Neural crest cell (in vitro differentiated cells): ENCODE measurements around the gene LRRC8E. TPM values are rescaled to one million over a fixed set of nuclear protein-coding genes. Genes with fewer than 3 reads are reported as not detected.

ENCODE experiments used
- DNase-seq: peaks from one replicate; pipeline ENCODE4 v3.0.0; 2021; ENCODE audit warnings: low read depth, mixed read lengths, low spot score
- H3K27ac Mint-ChIP-seq: one replicate; pipeline ENCODE4 v1.8.0; 2021; ENCODE audit warnings: mild to moderate bottlenecking, mixed read lengths; ENCODE audit not compliant: unreplicated experiment
- H3K27me3 Mint-ChIP-seq: 2 replicates; pipeline ENCODE4 v1.8.0; 2021; ENCODE audit warnings: low read depth, mild to moderate bottlenecking, mixed read lengths
- H3K36me3 Mint-ChIP-seq: 2 replicates; pipeline ENCODE4 v1.8.0; 2021; ENCODE audit warnings: low read depth, mild to moderate bottlenecking, mixed read lengths
- H3K4me1 Mint-ChIP-seq: 2 replicates; pipeline ENCODE4 v1.8.0; 2021; ENCODE audit warnings: mixed read lengths
- H3K4me3 Mint-ChIP-seq: one replicate; pipeline ENCODE4 v1.8.0; 2021; ENCODE audit warnings: mild to moderate bottlenecking, mixed read lengths
- H3K9me3 Mint-ChIP-seq: 2 replicates; pipeline ENCODE4 v1.8.0; 2021; ENCODE audit warnings: mixed read lengths
- total RNA-seq: library from RNA; stranded (reverse); gene quantifications from 2 replicates; pipeline ENCODE4 v1.2.1, GENCODE V29; 2021
- TF ChIP-seq, protein P1 (sequence below): fragments of 200-600 bp; sonication (generic); conservative IDR thresholded peaks from 2 replicates; pipeline ENCODE4 v1.5.0; 2021; ENCODE audit warnings: antibody characterized with exemption, mild to moderate bottlenecking

LRRC8E gene
- total RNA-seq, 1 donor from 2014 or later = 0.51 TPM

DNA sequence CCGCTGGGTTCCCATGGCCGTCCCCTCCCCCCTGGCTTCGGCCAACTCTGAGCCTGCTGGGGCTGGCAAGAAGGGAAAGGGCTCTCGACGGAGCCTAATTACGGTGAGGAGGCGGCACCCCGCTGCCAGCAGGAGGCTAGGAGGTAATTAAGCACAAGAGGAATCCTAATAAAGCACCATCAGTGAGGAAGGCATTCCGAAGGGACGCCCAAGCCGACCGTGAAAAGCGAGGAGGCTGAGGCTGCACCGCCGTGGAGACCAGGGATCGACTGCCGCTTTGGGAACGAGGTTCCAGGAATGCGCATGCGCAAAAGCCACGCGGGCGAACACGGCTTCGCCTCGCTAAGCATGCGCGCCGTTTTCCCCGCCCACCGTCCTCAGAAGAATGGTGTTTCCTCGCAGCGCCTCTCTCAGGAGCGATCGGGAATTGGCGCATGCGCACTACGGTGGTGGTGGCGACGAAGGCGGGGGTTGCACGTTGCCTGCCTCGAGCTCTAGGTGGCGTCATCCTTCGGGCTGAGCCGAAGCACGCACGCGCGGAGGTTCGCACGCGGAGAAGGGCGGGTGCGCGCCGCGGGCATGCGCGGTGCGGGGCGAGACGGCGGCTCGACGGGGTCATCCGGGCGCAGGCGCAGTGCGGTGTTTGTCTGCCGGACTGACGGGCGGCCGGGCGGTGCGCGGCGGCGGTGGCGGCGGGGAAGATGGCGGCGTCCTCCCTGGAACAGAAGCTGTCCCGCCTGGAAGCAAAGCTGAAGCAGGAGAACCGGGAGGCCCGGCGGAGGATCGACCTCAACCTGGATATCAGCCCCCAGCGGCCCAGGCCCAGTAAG, 15.1 kb downstream of the LRRC8E start, which contains the start of gene MAP2K7:
Gene MAP2K7, plus strand, starts transcription at position 634 of the 830 bp plus-strand sequence. Its CDS starts 68 bp downstream, at position 702.
- peaks cover 2% of the 10 kb centered on the region for H3K36me3 Mint-ChIP-seq
- H3K9me3 Mint-ChIP-seq = no peaks in the 10 kb centered on the region
- peaks cover 25% of the 10 kb centered on the region for H3K4me1 Mint-ChIP-seq
- H3K27ac Mint-ChIP-seq = peak within 1 kb of the TSS; percentile 86
- H3K27me3 Mint-ChIP-seq = peaks cover 6% of the 10 kb centered on the region
- peak; percentile 100 for DNase-seq
- TF ChIP-seq, protein P1, sequence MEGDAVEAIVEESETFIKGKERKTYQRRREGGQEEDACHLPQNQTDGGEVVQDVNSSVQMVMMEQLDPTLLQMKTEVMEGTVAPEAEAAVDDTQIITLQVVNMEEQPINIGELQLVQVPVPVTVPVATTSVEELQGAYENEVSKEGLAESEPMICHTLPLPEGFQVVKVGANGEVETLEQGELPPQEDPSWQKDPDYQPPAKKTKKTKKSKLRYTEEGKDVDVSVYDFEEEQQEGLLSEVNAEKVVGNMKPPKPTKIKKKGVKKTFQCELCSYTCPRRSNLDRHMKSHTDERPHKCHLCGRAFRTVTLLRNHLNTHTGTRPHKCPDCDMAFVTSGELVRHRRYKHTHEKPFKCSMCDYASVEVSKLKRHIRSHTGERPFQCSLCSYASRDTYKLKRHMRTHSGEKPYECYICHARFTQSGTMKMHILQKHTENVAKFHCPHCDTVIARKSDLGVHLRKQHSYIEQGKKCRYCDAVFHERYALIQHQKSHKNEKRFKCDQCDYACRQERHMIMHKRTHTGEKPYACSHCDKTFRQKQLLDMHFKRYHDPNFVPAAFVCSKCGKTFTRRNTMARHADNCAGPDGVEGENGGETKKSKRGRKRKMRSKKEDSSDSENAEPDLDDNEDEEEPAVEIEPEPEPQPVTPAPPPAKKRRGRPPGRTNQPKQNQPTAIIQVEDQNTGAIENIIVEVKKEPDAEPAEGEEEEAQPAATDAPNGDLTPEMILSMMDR = peak; percentile 61
- H3K4me3 Mint-ChIP-seq = peak within 1 kb of the TSS; percentile 95

DNA sequence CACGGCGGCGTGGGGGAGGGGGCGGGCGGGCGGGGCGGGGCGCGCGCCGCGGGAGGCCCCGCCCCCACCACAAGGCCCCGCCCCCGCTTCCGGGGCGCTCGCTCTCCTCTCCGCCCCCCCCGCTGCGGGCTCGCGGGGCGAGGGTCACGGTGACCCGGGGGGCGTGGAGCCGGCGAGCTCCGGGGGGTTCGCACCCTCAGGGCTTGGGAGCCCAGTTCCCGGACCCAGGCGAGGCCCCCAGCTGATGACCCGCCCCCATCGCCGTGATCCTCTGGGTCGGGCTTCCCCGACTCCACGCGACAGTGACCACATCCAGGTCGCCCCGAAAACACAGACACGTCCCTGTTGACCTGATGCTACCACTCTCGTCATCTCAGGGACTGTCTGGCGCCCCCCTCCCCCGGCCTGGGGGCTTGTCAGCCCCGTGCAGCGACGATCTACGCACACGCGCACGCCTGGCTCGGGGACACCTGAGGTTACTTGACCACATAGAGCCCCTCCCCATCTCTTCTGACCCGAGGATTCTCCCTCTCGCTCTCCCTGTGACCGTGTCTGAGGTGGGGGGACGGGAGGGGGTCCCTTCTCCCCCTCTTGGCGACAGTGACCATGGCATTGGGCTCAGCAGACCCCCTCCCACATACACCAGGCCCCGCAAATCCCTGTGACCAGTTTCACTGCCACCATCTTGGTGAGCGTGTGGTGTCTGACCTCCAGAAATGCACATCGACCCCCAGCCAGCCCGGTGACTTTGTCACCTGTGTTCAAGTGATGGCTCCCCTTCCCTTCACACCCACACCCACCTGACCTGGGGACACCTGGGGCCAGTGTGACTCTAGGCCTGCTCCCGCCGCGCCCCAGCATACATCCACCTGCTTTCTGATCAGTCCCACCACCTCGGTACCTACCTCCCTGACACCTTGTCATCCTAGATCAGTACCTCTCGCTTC, 16.0 kb downstream of the LRRC8E start:
- Mint-ChIP-seq H3K27me3 (peaks cover 6% of the 10 kb centered on the region), H3K36me3 (peaks cover 2% of the 10 kb centered on the region), H3K4me1 (peaks cover 25% of the 10 kb centered on the region), H3K4me3 (peak overlapping the region; percentile 93), H3K9me3 (no peaks in the 10 kb centered on the region), H3K27ac (peak overlapping the region; percentile 78)
- TF ChIP-seq, protein P1 = no peak
- DNase-seq = no peak

DNA sequence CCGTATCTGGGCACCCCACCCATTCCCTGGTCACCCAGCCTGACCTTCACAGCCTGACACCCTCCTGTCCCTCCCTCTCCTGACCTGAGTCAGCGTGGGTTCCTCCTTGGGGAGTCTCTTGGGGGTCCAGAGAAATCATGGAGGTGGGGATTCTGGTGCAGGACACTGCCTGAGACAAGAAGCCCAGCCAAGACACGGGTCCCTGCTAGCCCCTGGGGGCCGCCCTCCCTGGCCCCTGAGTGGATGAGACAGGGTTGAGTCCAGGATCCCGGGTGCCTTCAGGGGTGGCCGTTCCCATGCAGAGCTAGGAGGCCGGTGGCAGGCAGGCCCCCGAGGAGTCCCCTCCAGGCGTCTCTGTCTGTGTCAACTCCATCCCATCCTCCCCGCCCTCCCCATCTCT, 17.0 kb downstream of the LRRC8E start:
- Mint-ChIP-seq H3K4me3 (peak overlapping the region; percentile 93), H3K27me3 (peaks cover 6% of the 10 kb centered on the region), H3K27ac (no peak overlapping the region), H3K9me3 (no peaks in the 10 kb centered on the region), H3K36me3 (peaks cover 2% of the 10 kb centered on the region), H3K4me1 (peaks cover 25% of the 10 kb centered on the region)
- no peak for DNase-seq
- TF ChIP-seq, protein P1 = no peak

DNA sequence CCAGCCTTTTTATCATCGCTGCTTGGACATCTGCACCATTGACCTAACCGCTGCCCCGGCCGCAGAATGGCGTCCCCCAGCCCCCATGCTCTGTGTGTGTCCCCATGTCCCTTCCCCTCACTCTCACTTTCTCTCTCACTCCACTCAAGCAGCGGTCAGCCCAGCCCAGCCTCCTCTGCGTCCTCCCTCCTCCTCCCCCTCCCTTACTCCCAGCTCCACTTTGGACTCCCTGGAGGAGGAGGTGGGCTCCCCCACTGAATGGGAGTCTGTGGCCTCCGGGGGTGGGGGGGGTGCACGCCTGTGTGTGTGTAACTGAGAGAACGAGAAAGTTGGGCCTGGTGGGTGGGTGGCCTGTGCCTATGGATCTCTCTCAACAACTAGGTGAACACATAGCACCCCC, 17.5 kb downstream of the LRRC8E start:
- peak overlapping the region; percentile 93 for H3K4me3 Mint-ChIP-seq
- DNase-seq = no peak
- H3K4me1 Mint-ChIP-seq = peaks cover 25% of the 10 kb centered on the region
- H3K36me3 Mint-ChIP-seq = peaks cover 2% of the 10 kb centered on the region
- H3K27ac Mint-ChIP-seq = no peak overlapping the region
- peaks cover 6% of the 10 kb centered on the region for H3K27me3 Mint-ChIP-seq
- TF ChIP-seq, protein P1 = no peak
- H3K9me3 Mint-ChIP-seq = no peaks in the 10 kb centered on the region

DNA sequence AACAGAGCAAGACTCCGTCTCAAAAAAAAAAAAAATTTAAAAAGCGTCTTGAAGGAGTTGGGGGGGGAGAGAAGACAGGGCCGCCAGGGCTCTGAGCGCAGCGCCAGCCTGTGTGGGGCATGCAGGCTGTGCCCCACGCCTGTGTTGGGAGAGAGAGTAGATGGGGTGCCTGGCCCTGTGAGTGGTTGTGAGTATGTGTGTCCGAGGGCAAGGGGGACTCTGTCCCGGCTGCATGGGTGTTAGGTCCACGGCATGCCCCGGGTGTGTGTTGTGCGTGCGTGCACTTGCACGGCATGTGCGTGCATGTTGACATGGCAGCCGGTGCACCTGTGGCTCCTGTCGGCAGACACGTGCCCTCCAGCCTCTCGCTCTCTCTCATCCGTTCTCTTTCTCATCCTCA, 18.8 kb downstream of the LRRC8E start:
- Mint-ChIP-seq H3K36me3 (peaks cover 2% of the 10 kb centered on the region), H3K4me1 (peaks cover 25% of the 10 kb centered on the region), H3K27me3 (peaks cover 12% of the 10 kb centered on the region), H3K9me3 (no peaks in the 10 kb centered on the region), H3K27ac (no peak overlapping the region), H3K4me3 (no peak overlapping the region)
- TF ChIP-seq, protein P1 = no peak
- DNase-seq = no peak
